Neuronal stem cell (in vitro differentiated cells): Measurements from ENCODE around the gene ANGPTL2.

Source experiments
- DNase-seq: peaks from one replicate; pipeline ENCODE4 v3.0.0-alpha.2; 2013; ENCODE audit warnings: low spot score
- H2AFZ ChIP-seq: one replicate; pipeline ENCODE4 v1.6.1; 2013; ENCODE audit warnings: mild to moderate bottlenecking, low read length, inconsistent platforms
- H2AK5ac ChIP-seq: 2 replicates; pipeline ENCODE4 v1.6.1; 2013; ENCODE audit warnings: low read depth, mild to moderate bottlenecking, inconsistent platforms, low read length, moderate library complexity, mixed read lengths
- H2BK120ac ChIP-seq: 2 replicates; pipeline ENCODE4 v1.6.1; 2013; ENCODE audit warnings: low read depth, mild to moderate bottlenecking, inconsistent platforms, low read length, moderate library complexity, mixed read lengths
- H2BK12ac ChIP-seq: one replicate; pipeline ENCODE4 v1.6.1; 2013; ENCODE audit warnings: low read length, inconsistent platforms
- H2BK15ac ChIP-seq: 2 replicates; pipeline ENCODE4 v1.6.1; 2013; ENCODE audit warnings: mild to moderate bottlenecking, low read length, inconsistent platforms, mixed read lengths
- H2BK5ac ChIP-seq: one replicate; pipeline ENCODE4 v1.6.1; 2013; ENCODE audit warnings: inconsistent platforms, mild to moderate bottlenecking, low read length, moderate library complexity
- H3K14ac ChIP-seq: one replicate; pipeline ENCODE4 v1.6.1; 2013; ENCODE audit warnings: low read length, inconsistent platforms
- H3K18ac ChIP-seq: 2 replicates; pipeline ENCODE4 v1.6.1; 2013; ENCODE audit warnings: low read length, inconsistent platforms
- H3K23ac ChIP-seq: 2 replicates; pipeline ENCODE4 v1.6.1; 2013; ENCODE audit warnings: low read depth, mild to moderate bottlenecking, mixed read lengths, low read length, inconsistent platforms; ENCODE audit not compliant: poor library complexity
- H3K27ac ChIP-seq: replicated peaks from 3 replicates; pipeline ENCODE4 v1.5.1; 2013; ENCODE audit warnings: low read length, inconsistent platforms
- H3K27me3 ChIP-seq, 3 experiments: 2 replicates each; pipeline ENCODE4 v1.6.1; 2013; ENCODE audit warnings: low read length in 3 of 3, mild to moderate bottlenecking in 2 of 3, inconsistent platforms in 1 of 3, low read depth in 1 of 3, mixed read lengths in 1 of 3, moderate library complexity in 1 of 3; ENCODE audit not compliant: control insufficient read depth in 3 of 3, insufficient read depth in 3 of 3
- H3K36me3 ChIP-seq, 2 donors: replicated peaks in 1 of 2; 2 replicates each; pipeline ENCODE4 v1.6.1; 2013; ENCODE audit warnings: low read length in 2 of 2; ENCODE audit not compliant: control insufficient read depth in 2 of 2, insufficient read depth in 2 of 2
- H3K4ac ChIP-seq: 2 replicates; pipeline ENCODE4 v1.6.1; 2013; ENCODE audit warnings: inconsistent platforms, mild to moderate bottlenecking, low read length, moderate library complexity
- H3K4me1 ChIP-seq, 2 donors: 1 replicate in 1 of 2; 2 replicates in 1 of 2; pipeline ENCODE4 v1.6.1; 2013; ENCODE audit warnings: low read length in 2 of 2, low read depth in 1 of 2; ENCODE audit not compliant: control insufficient read depth in 2 of 2, insufficient read depth in 1 of 2
- H3K4me2 ChIP-seq: one replicate; pipeline ENCODE4 v1.6.1; 2013; ENCODE audit warnings: mild to moderate bottlenecking, low read length, inconsistent platforms; ENCODE audit not compliant: insufficient read depth, poor library complexity, severe bottlenecking
- H3K4me3 ChIP-seq, 2 donors: 2 replicates each; pipeline ENCODE4 v1.5.1; 2013; ENCODE audit warnings: low read length in 2 of 2, mild to moderate bottlenecking in 2 of 2, inconsistent platforms in 1 of 2, moderate library complexity in 1 of 2
- H3K79me1 ChIP-seq: one replicate; pipeline ENCODE4 v1.6.1; 2013; ENCODE audit warnings: low read depth, mild to moderate bottlenecking, inconsistent platforms, low read length, moderate library complexity
- H3K9ac ChIP-seq: one replicate; pipeline ENCODE4 v1.6.1; 2013; ENCODE audit warnings: mild to moderate bottlenecking, low read depth, low read length, inconsistent platforms; ENCODE audit not compliant: poor library complexity
- H3K9me3 ChIP-seq, 2 donors: replicated peaks in 1 of 2; 2 replicates each; pipeline versions ENCODE3 to v1.6.1; 2013; ENCODE audit warnings: low read length in 2 of 2, mild to moderate bottlenecking in 2 of 2, inconsistent platforms in 1 of 2, low read depth in 1 of 2, mixed read lengths in 1 of 2, moderate library complexity in 1 of 2; ENCODE audit not compliant: control insufficient read depth in 2 of 2, insufficient read depth in 1 of 2
- H4K8ac ChIP-seq: one replicate; pipeline ENCODE4 v1.6.1; 2013; ENCODE audit warnings: low read depth, mild to moderate bottlenecking, inconsistent platforms, low read length, moderate library complexity
- H4K91ac ChIP-seq: one replicate; pipeline ENCODE4 v1.6.1; 2013; ENCODE audit warnings: low read length, low read depth, mild to moderate bottlenecking, inconsistent platforms; ENCODE audit not compliant: poor library complexity
- WGBS, 2 donors: extraction: QIAGEN DNeasy Blood & Tissue Kit; methylation state at CpG; one replicate each; pipeline ENCODE4 v1.1.7; 2013; ENCODE audit warnings: missing lambda C conversion rate in 2 of 2, mixed read lengths in 1 of 2; ENCODE audit not compliant: insufficient read length in 2 of 2, insufficient replicate concordance in 1 of 2; ENCODE audit errors: extremely low coverage in 2 of 2; 5-methylcytosine and 5-hydroxymethylcytosine counted together

Gene ANGPTL2

DNA sequence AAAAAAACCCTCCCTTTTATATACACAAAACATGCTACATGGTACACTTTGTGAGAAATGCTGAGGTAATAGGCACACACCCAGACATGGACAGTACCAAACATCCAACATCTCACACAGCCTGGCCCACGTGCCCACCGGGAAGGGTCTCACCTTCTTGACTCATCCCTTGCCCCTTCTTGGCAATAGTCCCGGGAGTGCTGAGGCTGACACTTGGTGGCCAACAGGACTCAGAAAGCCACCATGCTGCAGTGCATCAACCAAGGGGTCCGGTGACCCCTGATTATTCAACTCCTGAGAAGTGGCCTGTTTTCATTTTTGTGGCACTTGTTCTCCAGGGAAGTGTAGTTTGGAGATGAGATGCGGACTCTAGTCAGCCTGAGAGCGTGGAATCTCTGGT, 35.0 kb downstream of the ANGPTL2 start:
- no peak for DNase-seq
- Histone ChIP-seq H3K79me1 (no peaks in the 10 kb centered on the region), H3K23ac (no peak overlapping the region), H2BK12ac (no peak overlapping the region), H3K4me2 (no peak overlapping the region), H3K27me3 (no peaks in the 10 kb centered on the region), H3K14ac (no peak overlapping the region), H3K27ac (no peak overlapping the region), H3K9me3 (no peaks in the 10 kb centered on the region), H4K8ac (no peak overlapping the region), H2AK5ac (no peak overlapping the region), H4K91ac (no peak overlapping the region), H3K36me3 (peaks cover 10 to 22% of the 10 kb centered on the region in 2 donors), H3K4me3 (no peak overlapping the region), H3K9ac (no peak overlapping the region), H2BK15ac (no peak overlapping the region), H3K4me1 (no peaks in the 10 kb centered on the region), H2BK5ac (no peak overlapping the region), H3K18ac (no peak overlapping the region), H2BK120ac (no peak overlapping the region), H3K4ac (no peak overlapping the region), H2AFZ (no peak overlapping the region)
- WGBS, 2 donors: no CpG with 5 or more reads among the region's 6 CpGs

DNA sequence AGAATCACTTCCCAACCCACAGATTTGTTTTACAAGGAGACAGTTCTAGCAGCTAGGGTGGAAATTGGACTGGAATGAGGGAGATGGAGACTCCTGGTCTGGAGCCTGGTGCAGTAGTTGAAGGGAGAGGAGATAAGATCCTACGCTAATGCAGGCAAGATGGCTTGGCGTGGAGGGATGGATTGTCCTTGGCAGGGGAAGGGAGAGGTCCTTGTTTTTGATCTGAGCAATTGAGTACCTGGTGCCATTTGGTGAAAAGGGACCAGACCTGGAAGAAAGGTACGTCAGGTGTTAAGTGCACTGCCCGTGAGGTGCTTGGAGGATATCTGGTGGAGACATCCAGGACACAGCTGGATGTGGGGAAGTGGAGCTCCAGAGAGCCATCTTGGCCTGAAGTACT, 35.7 kb downstream of the ANGPTL2 start:
- WGBS, 2 donors: no CpG with 5 or more reads among the region's 4 CpGs
- no peak overlapping the region for H2AK5ac ChIP-seq
- no peak overlapping the region for H2BK12ac ChIP-seq
- H3K27me3 ChIP-seq: no peaks in the 10 kb centered on the region
- no peaks in the 10 kb centered on the region for H3K4me1 ChIP-seq
- no peak overlapping the region for H3K14ac ChIP-seq
- no peak overlapping the region for H4K8ac ChIP-seq
- H3K4me2 ChIP-seq: no peak overlapping the region
- no peaks in the 10 kb centered on the region for H3K79me1 ChIP-seq
- H2BK120ac ChIP-seq: no peak overlapping the region
- no peak overlapping the region for H3K9ac ChIP-seq
- no peak overlapping the region for H2BK5ac ChIP-seq
- H2BK15ac ChIP-seq: no peak overlapping the region
- no peak for DNase-seq
- H3K9me3 ChIP-seq: no peaks in the 10 kb centered on the region
- H3K4ac ChIP-seq: no peak overlapping the region
- H3K23ac ChIP-seq: no peak overlapping the region
- H3K27ac ChIP-seq: no peak overlapping the region
- H3K18ac ChIP-seq: no peak overlapping the region
- no peak overlapping the region for H3K4me3 ChIP-seq
- peaks cover 5 to 17% of the 10 kb centered on the region in 2 donors for H3K36me3 ChIP-seq
- H2AFZ ChIP-seq: no peak overlapping the region
- H4K91ac ChIP-seq: no peak overlapping the region

DNA sequence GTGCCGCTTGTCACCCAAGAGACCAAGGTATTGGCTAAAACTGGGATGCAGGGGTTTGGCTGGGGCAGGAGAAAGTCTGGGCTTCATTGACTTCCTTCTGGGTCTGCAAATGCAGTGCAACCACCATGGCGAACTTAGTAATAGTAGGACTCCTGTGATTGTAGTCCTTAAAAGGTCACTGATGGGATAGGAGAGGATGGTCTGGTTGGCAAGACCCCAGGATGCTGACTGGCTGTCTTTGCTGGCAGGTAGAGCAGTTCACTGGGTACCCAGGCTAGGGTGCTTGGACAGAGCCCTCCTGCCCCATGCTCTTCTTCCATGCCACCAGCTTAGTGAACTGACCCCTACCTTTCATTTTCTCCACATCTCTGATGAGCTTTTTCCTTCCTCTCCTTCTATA, 37.2 kb downstream of the ANGPTL2 start:
- Histone ChIP-seq H2BK120ac (no peak overlapping the region), H3K9ac (no peak overlapping the region), H3K79me1 (no peaks in the 10 kb centered on the region), H3K23ac (no peak overlapping the region), H3K14ac (no peak overlapping the region), H4K8ac (no peak overlapping the region), H2BK15ac (no peak overlapping the region), H3K27me3 (no peaks in the 10 kb centered on the region), H3K9me3 (no peaks in the 10 kb centered on the region), H4K91ac (no peak overlapping the region), H3K4me3 (no peak overlapping the region), H2AK5ac (no peak overlapping the region), H3K4me2 (no peak overlapping the region), H3K4me1 (no peaks in the 10 kb centered on the region), H2BK5ac (no peak overlapping the region), H3K18ac (no peak overlapping the region), H3K4ac (no peak overlapping the region), H3K36me3 (peaks cover 5 to 8% of the 10 kb centered on the region in 2 donors), H2BK12ac (no peak overlapping the region), H2AFZ (no peak overlapping the region), H3K27ac (no peak overlapping the region)
- no CpG with 5 or more reads among the region's 2 CpGs for WGBS, 2 donors
- DNase-seq: no peak

DNA sequence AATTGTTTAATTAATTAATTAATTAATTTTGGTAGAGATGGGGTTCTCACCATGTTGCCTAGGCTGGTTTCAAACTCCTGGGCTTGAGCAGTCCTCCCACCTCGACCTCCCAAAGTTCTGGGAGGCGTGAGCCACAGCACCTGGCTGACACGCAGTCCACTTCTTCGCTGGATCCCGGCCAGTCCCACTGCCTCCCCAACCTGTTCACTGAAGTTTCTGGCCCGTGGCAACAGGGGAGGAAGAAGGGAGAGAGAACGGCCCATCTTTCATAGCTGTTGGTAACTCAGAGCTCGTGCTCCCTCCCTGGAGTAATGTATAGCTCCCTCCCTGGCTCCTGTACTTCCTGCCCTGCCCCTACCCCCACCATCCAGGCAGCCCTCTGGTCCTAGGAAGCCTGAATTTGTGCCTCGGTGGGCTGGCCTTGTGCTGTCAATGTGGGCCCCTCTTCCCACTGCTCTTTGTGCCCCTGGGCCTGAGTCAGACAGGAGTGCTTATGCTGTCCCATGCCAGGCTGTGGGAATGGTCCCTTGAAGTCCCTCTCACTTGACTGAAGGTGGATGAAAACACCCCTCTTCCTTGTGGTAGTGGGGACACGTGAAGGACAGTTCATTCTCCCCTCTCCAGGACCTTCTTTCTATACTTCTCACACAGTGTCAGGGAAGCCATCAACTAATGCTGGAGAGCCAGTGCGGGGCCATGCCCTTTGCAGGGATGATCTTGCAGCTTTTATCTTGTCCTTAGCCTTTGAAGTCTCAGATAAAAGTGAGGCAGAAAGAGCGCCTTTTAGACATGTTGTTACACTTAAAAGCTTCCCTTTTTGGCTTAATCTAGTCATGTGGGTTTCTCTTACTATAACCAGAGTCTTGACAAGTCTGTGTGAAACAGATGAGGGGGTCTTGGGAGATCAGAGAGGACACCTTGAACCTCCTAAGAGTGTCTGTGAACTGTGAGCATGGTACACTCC, 38.1 kb downstream of the ANGPTL2 start:
- H3K4me3 ChIP-seq: no peak overlapping the region
- peak overlapping the region; percentile 26 for H3K14ac ChIP-seq
- no CpG with 5 or more reads among the region's 12 CpGs for WGBS, 2 donors
- no peak overlapping the region for H2BK12ac ChIP-seq
- H2BK15ac ChIP-seq: no peak overlapping the region
- no peak overlapping the region for H2BK120ac ChIP-seq
- H2AK5ac ChIP-seq: no peak overlapping the region
- H3K27me3 ChIP-seq: no peaks in the 10 kb centered on the region
- H3K23ac ChIP-seq: no peak overlapping the region
- no peak overlapping the region for H3K9ac ChIP-seq
- DNase-seq: no peak
- H3K27ac ChIP-seq: no peak overlapping the region
- H4K91ac ChIP-seq: no peak overlapping the region
- H2BK5ac ChIP-seq: no peak overlapping the region
- peaks cover 5 to 8% of the 10 kb centered on the region in 2 donors for H3K36me3 ChIP-seq
- no peak overlapping the region for H2AFZ ChIP-seq
- H3K79me1 ChIP-seq: no peaks in the 10 kb centered on the region
- no peaks in the 10 kb centered on the region for H3K4me1 ChIP-seq
- H3K9me3 ChIP-seq: peaks cover 0 to 2% of the 10 kb centered on the region in 2 donors
- no peak overlapping the region for H3K4me2 ChIP-seq
- no peak overlapping the region for H3K4ac ChIP-seq
- no peak overlapping the region for H3K18ac ChIP-seq
- H4K8ac ChIP-seq: no peak overlapping the region
